GM12878 (cell line): ENCODE measurements around the gene FASTK. TPM values are rescaled to one million over a fixed set of nuclear protein-coding genes. Genes with fewer than 3 reads are reported as not detected.

Experiments
- ATAC-seq: fragments of 200-7000 bp; cut with Tn5 transposase; 3 replicates; pipeline ENCODE4 v1.9.1; 2020; ENCODE audit warnings: mild to moderate bottlenecking, moderate library complexity
- BruUV-seq: library from RNA; stranded (reverse); fragments of 400-500 nt; replicated peaks from 2 replicates; lab custom pipeline; 2021; lab: Mats Ljungman, UMichigan
- CTCF ChIA-PET: fragments of 300-600 bp; sonication (Branson Sonifier 250); formaldehyde crosslinking; extraction: SDS; loops from one replicate; lab custom pipeline; 2021; ENCODE audit warnings: inconsistent platforms; lab: Yijun Ruan, JAX
- POLR2A ChIA-PET: fragments of 350-600 bp; formaldehyde crosslinking; extraction: SDS; loops from one replicate; lab custom pipeline; 2021; ENCODE audit warnings: inconsistent platforms; lab: Charles Lee
- RAD21 ChIA-PET: fragments of 300-600 bp; sonication (Branson Sonifier 250); formaldehyde crosslinking; loops from one replicate; lab custom pipeline; 2023; ENCODE audit warnings: antibody characterized with exemption; ENCODE audit not compliant: unreplicated experiment; lab: Charles Lee
- SMC1A ChIA-PET: fragments of 300-600 bp; sonication (Branson Sonifier 250); formaldehyde crosslinking; loops from one replicate; lab custom pipeline; 2023; ENCODE audit not compliant: unreplicated experiment, uncharacterized antibody; lab: Charles Lee
- DNase-seq: peaks from one replicate; pipeline ENCODE4 v3.0.0-alpha.2; 2011; ENCODE audit warnings: low read depth, low spot score
- FAIRE-seq: peaks from 3 replicates; lab custom pipeline; 2011; peaks lifted over from hg19 to GRCh38; lab: Jason Lieb, UNC
- H2AFZ ChIP-seq: 2 replicates; pipeline ENCODE4 v1.6.0; 2011; ENCODE audit warnings: low read depth, low read length, control low read depth; ENCODE audit not compliant: control insufficient read depth
- H3K27ac ChIP-seq: 2 replicates; pipeline ENCODE4 v1.5.1; 2011; ENCODE audit warnings: control low read depth; ENCODE audit not compliant: control insufficient read depth, insufficient read depth
- H3K27me3 ChIP-seq, 2 experiments: replicated peaks in 1 of 2; 2 replicates each; pipeline versions ENCODE4 v1.6.0 to v1.6.1; 2011; ENCODE audit warnings: low read length in 1 of 2; ENCODE audit not compliant: control insufficient read depth in 2 of 2, insufficient read depth in 2 of 2
- H3K36me3 ChIP-seq, 2 experiments: 2 replicates each; pipeline ENCODE4 v1.5.1; 2011; ENCODE audit warnings: low read length in 1 of 2; ENCODE audit not compliant: control insufficient read depth in 2 of 2, insufficient read depth in 2 of 2
- H3K4me1 ChIP-seq: 2 replicates; pipeline ENCODE4 v1.6.1; 2011; ENCODE audit warnings: mild to moderate bottlenecking, low read length, moderate library complexity, mixed read lengths; ENCODE audit not compliant: control insufficient read depth, insufficient read depth
- H3K4me2 ChIP-seq: 2 replicates; pipeline ENCODE4 v1.6.0; 2011; ENCODE audit warnings: control low read depth; ENCODE audit not compliant: control insufficient read depth, insufficient read depth
- H3K4me3 ChIP-seq: fragments of 200-600 bp; sonication (generic); 2 replicates; pipeline ENCODE4 v1.5.1; 2016
- H3K79me2 ChIP-seq: 2 replicates; pipeline ENCODE4 v1.6.0; 2011; ENCODE audit warnings: low read length; ENCODE audit not compliant: control insufficient read depth, insufficient read depth
- H3K9ac ChIP-seq: 2 replicates; pipeline ENCODE4 v1.8.0; 2011; ENCODE audit warnings: low read length, control low read depth, mixed read lengths; ENCODE audit not compliant: control insufficient read depth, insufficient read depth
- H3K9me3 ChIP-seq: replicated peaks from 3 replicates; pipeline ENCODE4 v1.5.1; 2011; ENCODE audit warnings: mild to moderate bottlenecking, low read length; ENCODE audit not compliant: control insufficient read depth, insufficient read depth
- H4K20me1 ChIP-seq: 2 replicates; pipeline ENCODE4 v1.6.0; 2011; ENCODE audit not compliant: control insufficient read depth, insufficient read depth
- IKZF1 ChIP-seq: fragments of 450-650 bp; conservative IDR thresholded peaks from 2 replicates; pipeline ENCODE4 v1.6.1; 2017; ENCODE audit warnings: antibody characterized with exemption, mild to moderate bottlenecking
- MXI1 ChIP-seq: fragments of 150-350 bp; IDR thresholded peaks from 2 replicates; pipeline ENCODE4 v1.6.1; 2011; ENCODE audit warnings: low read depth, mild to moderate bottlenecking, inconsistent platforms, low read length, improper control_type of control experiment
- NFYA ChIP-seq: IDR thresholded peaks from 2 replicates; pipeline ENCODE4 v1.6.1; 2011; ENCODE audit warnings: low read depth, mild to moderate bottlenecking, low read length, improper control_type of control experiment, borderline replicate concordance
- RAD51 ChIP-seq: fragments of 450-650 bp; IDR thresholded peaks from 2 replicates; pipeline ENCODE4 v1.6.1; 2016; ENCODE audit warnings: moderate library complexity, mild to moderate bottlenecking, inconsistent platforms
- SUZ12 ChIP-seq: fragments of 200-600 bp; sonication (generic); IDR thresholded peaks from one replicate; pipeline ENCODE4 v1.6.1; 2018; ENCODE audit warnings: antibody characterized with exemption, mild to moderate bottlenecking; ENCODE audit not compliant: unreplicated experiment
- TCF12 ChIP-seq: IDR thresholded peaks from 2 replicates; pipeline ENCODE4 v1.6.1; 2011; ENCODE audit warnings: low read depth, mild to moderate bottlenecking, low read length
- ZNF217 ChIP-seq: fragments of 450-650 bp; IDR thresholded peaks from 2 replicates; pipeline ENCODE4 v1.6.1; 2017; ENCODE audit warnings: antibody characterized with exemption, mild to moderate bottlenecking
- WGBS: methylation state at CpG from one replicate; pipeline ENCODE4 v1.1.6; 2016; ENCODE audit warnings: low lambda C conversion rate; ENCODE audit not compliant: insufficient replicate concordance, insufficient coverage; ENCODE audit errors: missing lambda C conversion rate; 5-methylcytosine and 5-hydroxymethylcytosine counted together
- in situ Hi-C: fragments of 300-500 bp; cut with MboI; formaldehyde crosslinking; loops from 9 replicates; pipeline ENCODE4 v1.14.3; 2018; ENCODE audit warnings: mixed read lengths
- intact Hi-C: fragments of 100-400 bp; cut with micrococcal nuclease; formaldehyde crosslinking; loops from one replicate; pipeline ENCODE4 v1.14.2; 2022; ENCODE audit not compliant: unreplicated experiment
- polyA plus RNA-seq, 11 experiments: library from polyadenylated mRNA; depleted of rRNA in 4 of 11; unstranded in 6 of 11; stranded (reverse) in 5 of 11; fragments of >200 nt; fragmentation: Nextera tagmentation in 4 of 11; fragmentation: Illumina TruSeq in 1 of 11; extraction: Ambion mirVana in 4 of 11; extraction: Trizol in 1 of 11; gene quantifications; 1 replicate in 1 of 11; 2 replicates in 10 of 11; pipeline versions ENCODE4 v1.2.1 to v1.2.3, GENCODE V29; 2011 to 2016; ENCODE audit warnings: inconsistent platforms in 2 of 11, missing spikeins in 2 of 11, low read depth in 1 of 11
- total RNA-seq, 4 experiments: library from RNA; depleted of rRNA in 3 of 4; stranded (reverse); fragments of >200 nt in 3 of 4; fragmentation: Illumina TruSeq in 1 of 4; extraction: Trizol in 1 of 4; gene quantifications; 2 replicates each; pipeline versions ENCODE4 v1.2.1 to v1.2.3, GENCODE V29; 2013 to 2021
- TF ChIP-seq, protein P1 (sequence below): fragments of 450-650 bp; IDR thresholded peaks from 2 replicates; pipeline ENCODE4 v1.6.1; 2018; ENCODE audit warnings: borderline replicate concordance, mild to moderate bottlenecking; ENCODE audit not compliant: partially characterized antibody
- TF ChIP-seq, protein P2 (sequence below): IDR thresholded peaks from 2 replicates; pipeline ENCODE4 v1.6.1; 2012; ENCODE audit warnings: low read depth, low read length, improper control_type of control experiment
- TF ChIP-seq, protein P3 (sequence below): fragments of 450-650 bp; IDR thresholded peaks from 2 replicates; pipeline ENCODE4 v1.6.1; 2016; ENCODE audit warnings: mild to moderate bottlenecking

Gene FASTK
- total and polyA plus RNA-seq, 10 of the 15 experiments (the other 5 are each of a cell fraction or from before 2014, with no cell fraction given), result 0.19 to 102 (median 54.5) TPM

DNA sequence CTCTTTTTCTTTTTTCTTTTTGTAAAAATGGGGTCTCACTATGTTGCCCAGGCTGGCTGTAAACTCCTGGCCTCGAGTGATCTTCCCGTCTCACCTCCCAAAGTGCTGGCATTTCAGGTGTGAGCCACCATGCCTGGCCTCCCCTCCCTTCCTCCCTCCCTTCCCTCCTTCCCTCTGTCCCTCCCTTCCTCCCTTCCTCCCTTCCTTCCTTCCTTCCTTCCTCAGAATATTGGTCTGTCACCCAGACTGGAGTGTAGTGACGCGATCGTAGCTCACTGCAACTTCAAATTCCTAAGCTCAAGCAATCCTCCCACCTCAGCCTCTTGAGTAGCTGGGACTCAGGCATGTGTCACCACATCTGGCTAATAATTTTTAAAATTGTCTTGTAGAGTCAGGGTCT, 14.1 kb upstream of the FASTK start:
- H3K4me2 ChIP-seq, result no peak overlapping the region
- FAIRE-seq (no peak), ATAC-seq (no peak), DNase-seq (no peak)
- in situ Hi-C loops (no loop called here), intact Hi-C loops (no loop called here)
- SMC1A ChIA-PET, result interaction anchor here (0.8 kb wide), 1 partner anchor 17 kb away, joined by 3 read pairs; no protein-coding TSS in a partner anchor
- 100% methylated on average over 5 of the region's 5 CpGs for WGBS
- BruUV-seq, result no TSS peak
- no peak overlapping the region for H2AFZ ChIP-seq
- peaks cover 1% of the 10 kb centered on the region for H3K4me1 ChIP-seq
- no peaks in the 10 kb centered on the region for H3K27me3 ChIP-seq
- H3K4me3 ChIP-seq, result no peak overlapping the region
- no peaks in the 10 kb centered on the region; the same call in 1 of the 2 replicates for H4K20me1 ChIP-seq
- H3K27ac ChIP-seq, result no peak overlapping the region
- RAD21 ChIA-PET, result no interaction called here
- no peaks in the 10 kb centered on the region for H3K9me3 ChIP-seq
- TF ChIP-seq TCF12 (no peak), SUZ12 (no peak), NFYA (no peak), IKZF1 (no peak), ZNF217 (no peak), RAD51 (no peak), MXI1 (no peak)
- TF ChIP-seq, protein P1, sequence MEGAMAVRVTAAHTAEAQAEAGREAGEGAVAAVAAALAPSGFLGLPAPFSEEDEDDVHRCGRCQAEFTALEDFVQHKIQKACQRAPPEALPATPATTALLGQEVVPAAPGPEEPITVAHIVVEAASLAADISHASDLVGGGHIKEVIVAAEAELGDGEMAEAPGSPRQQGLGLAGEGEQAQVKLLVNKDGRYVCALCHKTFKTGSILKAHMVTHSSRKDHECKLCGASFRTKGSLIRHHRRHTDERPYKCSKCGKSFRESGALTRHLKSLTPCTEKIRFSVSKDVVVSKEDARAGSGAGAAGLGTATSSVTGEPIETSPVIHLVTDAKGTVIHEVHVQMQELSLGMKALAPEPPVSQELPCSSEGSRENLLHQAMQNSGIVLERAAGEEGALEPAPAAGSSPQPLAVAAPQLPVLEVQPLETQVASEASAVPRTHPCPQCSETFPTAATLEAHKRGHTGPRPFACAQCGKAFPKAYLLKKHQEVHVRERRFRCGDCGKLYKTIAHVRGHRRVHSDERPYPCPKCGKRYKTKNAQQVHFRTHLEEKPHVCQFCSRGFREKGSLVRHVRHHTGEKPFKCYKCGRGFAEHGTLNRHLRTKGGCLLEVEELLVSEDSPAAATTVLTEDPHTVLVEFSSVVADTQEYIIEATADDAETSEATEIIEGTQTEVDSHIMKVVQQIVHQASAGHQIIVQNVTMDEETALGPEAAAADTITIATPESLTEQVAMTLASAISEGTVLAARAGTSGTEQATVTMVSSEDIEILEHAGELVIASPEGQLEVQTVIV, result no peak
- TF ChIP-seq, protein P2, sequence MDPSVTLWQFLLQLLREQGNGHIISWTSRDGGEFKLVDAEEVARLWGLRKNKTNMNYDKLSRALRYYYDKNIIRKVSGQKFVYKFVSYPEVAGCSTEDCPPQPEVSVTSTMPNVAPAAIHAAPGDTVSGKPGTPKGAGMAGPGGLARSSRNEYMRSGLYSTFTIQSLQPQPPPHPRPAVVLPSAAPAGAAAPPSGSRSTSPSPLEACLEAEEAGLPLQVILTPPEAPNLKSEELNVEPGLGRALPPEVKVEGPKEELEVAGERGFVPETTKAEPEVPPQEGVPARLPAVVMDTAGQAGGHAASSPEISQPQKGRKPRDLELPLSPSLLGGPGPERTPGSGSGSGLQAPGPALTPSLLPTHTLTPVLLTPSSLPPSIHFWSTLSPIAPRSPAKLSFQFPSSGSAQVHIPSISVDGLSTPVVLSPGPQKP, result no peak
- TF ChIP-seq, protein P3, sequence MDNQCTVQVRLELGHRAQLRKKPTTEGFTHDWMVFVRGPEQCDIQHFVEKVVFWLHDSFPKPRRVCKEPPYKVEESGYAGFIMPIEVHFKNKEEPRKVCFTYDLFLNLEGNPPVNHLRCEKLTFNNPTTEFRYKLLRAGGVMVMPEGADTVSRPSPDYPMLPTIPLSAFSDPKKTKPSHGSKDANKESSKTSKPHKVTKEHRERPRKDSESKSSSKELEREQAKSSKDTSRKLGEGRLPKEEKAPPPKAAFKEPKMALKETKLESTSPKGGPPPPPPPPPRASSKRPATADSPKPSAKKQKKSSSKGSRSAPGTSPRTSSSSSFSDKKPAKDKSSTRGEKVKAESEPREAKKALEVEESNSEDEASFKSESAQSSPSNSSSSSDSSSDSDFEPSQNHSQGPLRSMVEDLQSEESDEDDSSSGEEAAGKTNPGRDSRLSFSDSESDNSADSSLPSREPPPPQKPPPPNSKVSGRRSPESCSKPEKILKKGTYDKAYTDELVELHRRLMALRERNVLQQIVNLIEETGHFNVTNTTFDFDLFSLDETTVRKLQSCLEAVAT, result no peak
- POLR2A ChIA-PET, result interaction anchor here (0.5 to 0.6 kb wide), 2 partner anchors 13 to 423 kb away, joined by 3 to 4 read pairs; no protein-coding TSS in a partner anchor
- H3K36me3 ChIP-seq, result peaks cover 0 to 5% of the 10 kb centered on the region in 2 experiments; a peak in 2 of 4 replicates
- H3K9ac ChIP-seq, result no peak overlapping the region
- CTCF ChIA-PET, result interaction anchor here (3.4 kb wide), 1 partner anchor 16 kb away, joined by 19 read pairs; no protein-coding TSS in a partner anchor
- H3K79me2 ChIP-seq, result peaks cover 50% of the 10 kb centered on the region
